HG03159 (cell line): ENCODE results near the gene THAP7.

ENCODE experiments used
- ATAC-seq: cut with Tn5 transposase; IDR thresholded peaks from one replicate; pipeline ENCODE4 v1.9.1; 2021; ENCODE audit warnings: mild to moderate bottlenecking, moderate library complexity; ENCODE audit not compliant: unreplicated experiment

The THAP7 gene

DNA sequence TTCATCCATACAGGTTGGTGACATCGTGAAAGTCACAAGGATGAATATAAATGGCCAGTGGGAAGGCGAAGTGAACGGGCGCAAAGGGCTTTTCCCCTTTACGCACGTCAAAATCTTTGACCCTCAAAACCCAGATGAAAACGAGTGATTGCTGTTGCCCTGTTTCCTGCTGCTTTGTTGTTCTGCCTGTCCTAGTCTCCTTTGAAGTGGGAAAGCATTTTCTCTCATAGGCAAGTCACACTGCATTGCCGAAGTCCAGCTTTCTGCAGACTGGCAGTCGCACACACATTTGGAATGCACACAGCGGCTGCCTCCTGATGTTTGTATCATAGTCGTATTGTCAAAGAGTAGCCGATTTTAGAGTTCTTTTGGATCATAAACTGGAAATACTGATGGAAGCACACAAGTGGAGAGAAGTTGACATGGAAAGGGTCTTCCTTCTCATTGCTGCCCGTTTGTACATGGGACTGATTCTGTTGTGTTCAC is 52.2 kb downstream of the THAP7 start:
- ATAC-seq: no peak
